Fibroblast of lung (primary cell): ENCODE results near the gene WDR47. TPM values are rescaled to one million over a fixed set of nuclear protein-coding genes. Genes with fewer than 3 reads are reported as not detected.
"Not testable (repeated sequence)": the region's sequence is repeated elsewhere in the genome, so short reads cannot be mapped to it uniquely, and the experiment has no call there.

Experiments
- DNase-seq, 2 donors: peaks; one replicate each; pipeline versions ENCODE4 v3.0.0 to v3.0.0-alpha.2; 2010; ENCODE audit warnings: low read depth in 2 of 2
- H2AFZ ChIP-seq: 2 replicates; pipeline ENCODE4 v1.5.1; 2012; ENCODE audit warnings: low read length, control low read depth, inconsistent platforms
- H3K27ac ChIP-seq: 2 replicates; pipeline ENCODE4 v1.5.1; 2011; ENCODE audit warnings: low read length, control low read depth; ENCODE audit not compliant: insufficient read depth
- H3K27me3 ChIP-seq: 2 replicates; pipeline ENCODE4 v1.5.1; 2011; ENCODE audit warnings: mild to moderate bottlenecking, low read length; ENCODE audit not compliant: control insufficient read depth, insufficient read depth
- H3K36me3 ChIP-seq: 2 replicates; pipeline ENCODE4 v1.5.1; 2011; ENCODE audit warnings: low read length; ENCODE audit not compliant: control insufficient read depth, insufficient read depth
- H3K4me1 ChIP-seq: 2 replicates; pipeline ENCODE4 v1.5.1; 2011; ENCODE audit warnings: low read length; ENCODE audit not compliant: control insufficient read depth, insufficient read depth; ENCODE audit errors: extremely low read depth
- H3K4me2 ChIP-seq: 2 replicates; pipeline ENCODE4 v1.5.1; 2011; ENCODE audit warnings: low read length, control low read depth; ENCODE audit not compliant: insufficient read depth; ENCODE audit errors: extremely low read depth
- H3K4me3 ChIP-seq, 4 experiments: fragments of 200-600 bp in 1 of 4; sonication (generic) in 1 of 4; replicated peaks in 1 of 4; 2 replicates each; pipeline ENCODE4 v1.5.1; 2011 to 2016; ENCODE audit warnings: low read length in 4 of 4, low read depth in 3 of 4, mild to moderate bottlenecking in 3 of 4, control low read depth in 2 of 4, inconsistent platforms in 1 of 4, mixed read lengths in 1 of 4; ENCODE audit not compliant: insufficient read depth in 1 of 4; ENCODE audit errors: control extremely low read depth in 1 of 4
- H3K79me2 ChIP-seq: 2 replicates; pipeline ENCODE4 v1.5.1; 2012; ENCODE audit warnings: mild to moderate bottlenecking, low read length, inconsistent platforms; ENCODE audit not compliant: control insufficient read depth, insufficient read depth
- H3K9ac ChIP-seq: 2 replicates; pipeline ENCODE4 v1.5.1; 2011; ENCODE audit warnings: mild to moderate bottlenecking, low read length, control low read depth; ENCODE audit not compliant: insufficient read depth
- H3K9me3 ChIP-seq: 2 replicates; pipeline ENCODE4 v1.5.1; 2012; ENCODE audit warnings: low read depth, low read length; ENCODE audit not compliant: control insufficient read depth, insufficient read depth
- H4K20me1 ChIP-seq: 2 replicates; pipeline ENCODE4 v1.5.1; 2011; ENCODE audit warnings: low read length; ENCODE audit not compliant: control insufficient read depth, insufficient read depth; ENCODE audit errors: extremely low read depth
- EZH2 ChIP-seq: IDR thresholded peaks from 2 replicates; pipeline ENCODE4 v1.5.1; 2012; ENCODE audit warnings: low read length, control low read depth, mild to moderate bottlenecking; ENCODE audit errors: missing control alignments
- polyA plus RNA-seq, 2 donors: library from polyadenylated mRNA; depleted of rRNA in 1 of 2; stranded (reverse) in 1 of 2; unstranded in 1 of 2; fragments of >200 nt; gene quantifications; 2 replicates each; pipeline ENCODE4 v1.2.1, GENCODE V29; 2011 to 2012; ENCODE audit warnings: missing spikeins in 1 of 2
- total RNA-seq: library from RNA; depleted of rRNA; stranded (reverse); fragments of >200 nt; gene quantifications from 2 replicates; pipeline ENCODE4 v1.2.1, GENCODE V29; 2014
- TF ChIP-seq, protein P1 (sequence below), 2 donors: IDR thresholded peaks in 1 of 2; conservative IDR thresholded peaks in 1 of 2; 1 replicate in 1 of 2; 2 replicates in 1 of 2; pipeline ENCODE4 v1.5.1; 2011 to 2012; ENCODE audit warnings: low read length in 2 of 2, control low read depth in 1 of 2, inconsistent platforms in 1 of 2, low read depth in 1 of 2, mild to moderate bottlenecking in 1 of 2

The WDR47 gene
- total and polyA plus RNA-seq, 2 donors (not counting 1 experiment from before 2014, with no cell fraction given) = 19.7 to 22.6 TPM

DNA sequence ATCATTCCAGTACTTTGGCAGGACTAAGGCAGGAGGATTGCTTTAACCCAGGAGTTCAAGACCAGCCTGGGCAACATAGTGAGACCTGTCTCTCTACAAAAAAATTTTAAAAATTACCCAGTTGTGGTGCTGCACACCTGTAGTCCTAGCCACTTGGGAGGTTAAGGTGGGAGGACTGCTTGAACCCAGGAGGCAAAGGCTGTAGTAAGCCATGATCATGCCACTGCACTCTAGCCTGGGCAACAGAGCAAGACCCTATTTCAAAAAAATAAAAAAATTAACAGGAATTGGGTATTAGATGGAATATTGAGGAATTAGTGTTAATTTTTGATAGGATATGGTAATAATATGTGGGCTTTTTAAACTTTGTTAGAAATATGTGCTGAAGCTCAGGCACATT is 17.1 kb upstream of the WDR47 start:
- H3K27ac ChIP-seq = no peak overlapping the region
- TF ChIP-seq, protein P1, sequence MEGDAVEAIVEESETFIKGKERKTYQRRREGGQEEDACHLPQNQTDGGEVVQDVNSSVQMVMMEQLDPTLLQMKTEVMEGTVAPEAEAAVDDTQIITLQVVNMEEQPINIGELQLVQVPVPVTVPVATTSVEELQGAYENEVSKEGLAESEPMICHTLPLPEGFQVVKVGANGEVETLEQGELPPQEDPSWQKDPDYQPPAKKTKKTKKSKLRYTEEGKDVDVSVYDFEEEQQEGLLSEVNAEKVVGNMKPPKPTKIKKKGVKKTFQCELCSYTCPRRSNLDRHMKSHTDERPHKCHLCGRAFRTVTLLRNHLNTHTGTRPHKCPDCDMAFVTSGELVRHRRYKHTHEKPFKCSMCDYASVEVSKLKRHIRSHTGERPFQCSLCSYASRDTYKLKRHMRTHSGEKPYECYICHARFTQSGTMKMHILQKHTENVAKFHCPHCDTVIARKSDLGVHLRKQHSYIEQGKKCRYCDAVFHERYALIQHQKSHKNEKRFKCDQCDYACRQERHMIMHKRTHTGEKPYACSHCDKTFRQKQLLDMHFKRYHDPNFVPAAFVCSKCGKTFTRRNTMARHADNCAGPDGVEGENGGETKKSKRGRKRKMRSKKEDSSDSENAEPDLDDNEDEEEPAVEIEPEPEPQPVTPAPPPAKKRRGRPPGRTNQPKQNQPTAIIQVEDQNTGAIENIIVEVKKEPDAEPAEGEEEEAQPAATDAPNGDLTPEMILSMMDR (conservative IDR thresholded peaks at IDR 0.05 in 1 of 2, IDR thresholded peaks at IDR 0.05 in 1 of 2; ENCODE audit: low read depth in 1 of 2, low read length in 2 of 2) = no peak
- no peak for TF ChIP-seq EZH2
- H3K79me2 ChIP-seq = no peaks in the 10 kb centered on the region
- H3K27me3 ChIP-seq = no peaks in the 10 kb centered on the region
- no peaks in the 10 kb centered on the region for H3K4me1 ChIP-seq
- H3K4me2 ChIP-seq = no peak overlapping the region
- peaks cover 1% of the 10 kb centered on the region for H3K36me3 ChIP-seq
- no peak overlapping the region for H3K4me3 ChIP-seq
- no peak overlapping the region for H2AFZ ChIP-seq
- no peak overlapping the region for H3K9ac ChIP-seq
- H3K9me3 ChIP-seq = no peaks in the 10 kb centered on the region
- H4K20me1 ChIP-seq = no peaks in the 10 kb centered on the region
- DNase-seq = no peak

DNA sequence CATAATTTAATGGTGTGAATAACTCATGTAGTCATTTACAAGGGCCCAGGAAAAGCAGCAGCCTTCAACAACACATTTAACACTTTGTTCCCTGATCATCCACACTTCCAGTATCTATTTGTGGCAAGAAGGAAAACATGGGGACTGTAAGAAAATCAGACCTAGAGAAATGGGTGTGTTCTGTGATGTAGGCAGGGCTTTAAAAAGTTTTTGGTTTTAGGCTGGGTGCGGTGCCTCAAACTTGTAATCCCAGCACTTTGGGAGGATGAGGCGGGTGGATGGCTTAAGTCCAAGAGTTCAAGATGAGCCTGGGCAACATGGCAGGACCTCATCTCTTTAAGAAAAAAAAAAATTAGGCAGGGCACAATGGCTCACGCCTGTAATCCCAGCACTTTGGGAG is 14.2 kb upstream of the WDR47 start:
- TF ChIP-seq, protein P1 (conservative IDR thresholded peaks at IDR 0.05 in 1 of 2, IDR thresholded peaks at IDR 0.05 in 1 of 2; ENCODE audit: low read depth in 1 of 2, low read length in 2 of 2) = no peak
- TF ChIP-seq EZH2 = no peak
- Histone ChIP-seq H3K4me3 (no peak overlapping the region), H3K27me3 (no peaks in the 10 kb centered on the region)

DNA sequence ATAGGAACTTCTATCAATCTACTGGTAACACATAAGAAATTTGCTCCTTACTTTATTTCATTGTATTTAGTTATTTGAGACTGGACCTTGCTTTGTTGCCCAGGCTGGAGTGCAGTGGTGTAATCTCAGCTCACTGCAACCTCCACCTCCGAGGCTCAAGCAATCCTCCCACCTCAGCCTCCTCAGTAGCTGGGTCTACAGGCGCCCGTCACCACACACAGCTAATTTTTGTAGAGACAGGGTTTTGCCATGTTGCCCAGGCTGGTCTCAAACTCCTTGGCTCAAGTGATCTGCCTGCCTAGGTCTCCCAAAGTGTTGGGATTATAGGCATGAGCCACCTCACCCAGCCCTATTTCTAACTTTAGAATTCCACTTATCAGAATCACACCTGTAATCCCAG is 10.2 kb upstream of the WDR47 start:
- not testable (repeated sequence) for H3K27me3 ChIP-seq, H3K79me2 ChIP-seq, H3K9me3 ChIP-seq, DNase-seq, H3K9ac ChIP-seq, H2AFZ ChIP-seq, H3K4me2 ChIP-seq, H4K20me1 ChIP-seq, H3K4me1 ChIP-seq, H3K4me3 ChIP-seq, H3K36me3 ChIP-seq, H3K27ac ChIP-seq

More for the DNA sequence above, 14.2 kb upstream of the WDR47 start:
- Histone ChIP-seq H3K36me3 (no peaks in the 10 kb centered on the region), H3K4me2 (no peak overlapping the region), H3K27ac (no peak overlapping the region), H3K9me3 (no peaks in the 10 kb centered on the region), H4K20me1 (no peaks in the 10 kb centered on the region), H2AFZ (no peak overlapping the region), H3K4me1 (no peaks in the 10 kb centered on the region), H3K79me2 (no peaks in the 10 kb centered on the region), H3K9ac (no peak overlapping the region)
- no peak for DNase-seq
